ENCODE data around the gene CHRND. TPM values are rescaled to one million over a fixed set of nuclear protein-coding genes. Genes with fewer than 3 reads are reported as not detected.

Gene CHRND
- total RNA-seq, 1 donor from 2014 or later: not detected

- H3K27me3 ChIP-seq (ENCODE audit: insufficient read depth, low read length): peaks cover 36% of the 10 kb centered on the region
- no peaks in the 10 kb centered on the region for H3K4me1 ChIP-seq (ENCODE audit: insufficient read depth, low read length)
- H3K4me3 Mint-ChIP-seq (ENCODE audit: unreplicated experiment): no peak within 1 kb of the TSS
- H3K4me1 Mint-ChIP-seq (ENCODE audit: low read depth, unreplicated experiment): no peaks in the 10 kb centered on the region
- no peak within 1 kb of the TSS for H3K9ac ChIP-seq (ENCODE audit: low read length)
- no peak within 1 kb of the TSS for H2AFZ ChIP-seq (ENCODE audit: low read depth, low read length)
- DNase-seq (ENCODE audit: low read depth): no peak
- H3K79me2 ChIP-seq (ENCODE audit: insufficient read depth, low read length): no peaks in the 10 kb centered on the region
- no peaks in the 10 kb centered on the region for H3K9me3 ChIP-seq (ENCODE audit: insufficient read depth, low read depth, low read length)
- TF ChIP-seq CTCF (IDR thresholded peaks at IDR 0.05; ENCODE audit: insufficient read depth, low read depth, low read length) (no peak), EZH2 (IDR thresholded peaks at IDR 0.05; ENCODE audit: insufficient read depth, low read length) (peak; percentile 22)
- no peaks in the 10 kb centered on the region for H3K36me3 ChIP-seq (ENCODE audit: insufficient read depth, low read length)
- H3K27ac Mint-ChIP-seq (ENCODE audit: unreplicated experiment): no peak within 1 kb of the TSS
- peak within 1 kb of the TSS; percentile 44 for H3K4me2 ChIP-seq (ENCODE audit: low read length)
- H4K20me1 ChIP-seq (ENCODE audit: insufficient read depth, low read length): no peaks in the 10 kb centered on the region
- H3K36me3 Mint-ChIP-seq (ENCODE audit: low read depth, unreplicated experiment): peaks cover 2% of the 10 kb centered on the region
- H3K27me3 Mint-ChIP-seq (ENCODE audit: low read depth, unreplicated experiment): peaks cover 71% of the 10 kb centered on the region
- H3K4me3 ChIP-seq (ENCODE audit: insufficient read depth, low read depth, low read length): no peak within 1 kb of the TSS
- H3K9me3 Mint-ChIP-seq (ENCODE audit: unreplicated experiment): peaks cover 5% of the 10 kb centered on the region
- H3K27ac ChIP-seq (ENCODE audit: low read depth, low read length): no peak within 1 kb of the TSS
- FAIRE-seq: no peak
Measured at GRCh38 chr2:232487385-232488096, 38.4 kb upstream of the CHRND start, which contains the start of gene ECEL1. ECEL1 (minus strand) TSS chr2:232487834; CDS start chr2:232486653, 1,181 bp downstream.

DNA sequence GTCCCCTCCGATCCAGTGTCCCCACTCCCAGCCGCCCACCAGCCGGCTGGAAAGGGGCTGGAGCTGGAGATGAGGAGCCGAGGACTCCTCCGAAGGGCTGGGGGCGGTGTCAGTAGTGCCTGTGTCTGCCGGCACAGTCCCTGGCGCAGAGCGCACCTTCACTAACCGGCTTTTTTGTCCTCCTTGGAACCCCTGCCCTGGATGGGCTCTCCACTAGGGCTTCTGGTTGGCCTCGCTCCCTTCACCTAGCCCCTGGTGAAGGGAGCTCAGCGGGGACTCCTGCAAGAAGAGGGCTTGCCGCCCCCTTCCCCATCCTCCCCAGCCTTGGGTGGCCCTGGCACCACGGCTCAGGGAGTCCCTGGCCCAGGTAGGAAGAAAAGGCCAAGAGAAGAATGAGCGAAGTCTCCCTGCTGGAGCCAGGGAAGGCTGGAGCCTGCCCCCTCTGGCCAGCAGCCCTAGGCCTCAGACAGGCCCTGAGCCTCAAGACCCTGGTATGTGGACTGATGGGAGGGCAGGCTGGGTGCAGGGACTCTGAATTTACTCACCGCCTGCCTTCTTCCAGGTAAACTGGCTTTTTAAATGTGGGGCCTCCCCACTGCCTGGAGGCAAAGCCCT, 37.8 kb upstream of the CHRND start:
- no peaks in the 10 kb centered on the region for H3K79me2 ChIP-seq (ENCODE audit: insufficient read depth, low read length)
- H3K4me1 ChIP-seq (ENCODE audit: insufficient read depth, low read length): no peaks in the 10 kb centered on the region
- H3K36me3 ChIP-seq (ENCODE audit: insufficient read depth, low read length): no peaks in the 10 kb centered on the region
- FAIRE-seq (no peak), DNase-seq (ENCODE audit: low read depth) (no peak)
- TF ChIP-seq EZH2 (IDR thresholded peaks at IDR 0.05; ENCODE audit: insufficient read depth, low read length) (peak; percentile 49), CTCF (IDR thresholded peaks at IDR 0.05; ENCODE audit: insufficient read depth, low read depth, low read length) (no peak)
- Mint-ChIP-seq H3K4me3 (ENCODE audit: unreplicated experiment) (no peak overlapping the region), H3K36me3 (ENCODE audit: low read depth, unreplicated experiment) (peaks cover 2% of the 10 kb centered on the region), H3K4me1 (ENCODE audit: low read depth, unreplicated experiment) (no peaks in the 10 kb centered on the region), H3K27me3 (ENCODE audit: low read depth, unreplicated experiment) (peaks cover 70% of the 10 kb centered on the region), H3K27ac (ENCODE audit: unreplicated experiment) (no peak overlapping the region), H3K9me3 (ENCODE audit: unreplicated experiment) (peaks cover 5% of the 10 kb centered on the region)
- H3K27me3 ChIP-seq (ENCODE audit: insufficient read depth, low read length): peaks cover 37% of the 10 kb centered on the region
- no peak overlapping the region for H3K27ac ChIP-seq (ENCODE audit: low read depth, low read length)
- H2AFZ ChIP-seq (ENCODE audit: low read depth, low read length): no peak overlapping the region
- H3K9ac ChIP-seq (ENCODE audit: low read length): no peak overlapping the region
- no peaks in the 10 kb centered on the region for H4K20me1 ChIP-seq (ENCODE audit: insufficient read depth, low read length)
- no peak overlapping the region for H3K4me2 ChIP-seq (ENCODE audit: low read length)
- no peaks in the 10 kb centered on the region for H3K9me3 ChIP-seq (ENCODE audit: insufficient read depth, low read depth, low read length)
- no peak overlapping the region for H3K4me3 ChIP-seq (ENCODE audit: insufficient read depth, low read depth, low read length)
